Measurements from ENCODE around the gene AVPI1. TPM values are rescaled to one million over a fixed set of nuclear protein-coding genes. Genes with fewer than 3 reads are reported as not detected.

The AVPI1 gene
- total and polyA plus RNA-seq, 4 donors: 15.1 to 26.8 (median 17.8) TPM

DNA sequence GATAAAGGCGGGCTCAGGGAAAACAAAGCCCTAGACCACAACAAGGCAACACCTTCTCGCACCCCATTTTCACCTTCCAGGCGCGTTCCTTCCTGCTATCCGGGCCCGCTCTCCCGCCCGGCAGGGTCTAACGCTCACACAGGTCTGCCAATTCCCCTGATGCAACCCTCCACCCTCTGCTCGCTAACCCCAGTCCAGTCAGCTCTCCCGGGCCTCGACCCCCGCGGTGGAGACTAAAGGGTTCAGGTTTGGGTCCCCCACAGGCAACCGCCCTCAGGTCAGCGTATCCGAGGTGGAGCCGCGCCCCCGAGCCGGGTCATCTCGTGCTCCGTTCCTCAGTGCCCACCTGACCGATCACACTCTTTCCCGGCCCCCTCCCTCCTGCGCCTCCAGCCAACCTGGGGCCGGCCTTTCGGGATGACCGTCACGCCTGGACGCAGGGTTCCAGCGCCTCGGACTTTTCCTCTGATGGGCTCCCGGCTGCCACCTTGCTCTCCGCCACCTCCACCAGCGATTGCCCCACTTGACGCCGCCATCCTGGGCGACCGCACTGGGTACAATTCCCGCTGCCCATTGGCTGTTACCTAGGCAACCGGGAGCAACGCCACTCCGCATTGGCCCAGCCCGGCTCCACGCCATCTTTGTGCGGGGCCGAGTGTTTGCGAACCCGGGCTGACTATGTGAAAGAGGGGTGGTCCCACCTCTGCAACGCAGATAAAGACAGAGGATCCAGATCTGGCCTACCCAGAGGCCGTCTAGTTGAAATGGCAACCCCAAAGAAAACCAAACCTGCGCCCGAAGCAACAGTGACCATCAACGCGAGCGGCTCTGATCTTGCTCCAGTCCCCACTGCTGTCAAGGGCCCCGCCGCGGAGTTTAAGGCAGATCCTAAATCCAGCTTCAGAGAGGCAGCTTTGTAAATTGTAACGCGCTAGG is 53.8 kb downstream of the AVPI1 start, which contains the start of gene MORN4:
MORN4 (minus strand) TSS at position 552 of the 936 bp plus-strand sequence. CDS start 13,847 bp downstream, outside the sequence.
- H3K4me1 ChIP-seq (ENCODE audit: control insufficient read depth in 5 of 5, insufficient read depth in 5 of 5, low read length in 5 of 5): peaks cover 0 to 10% (median 0%) of the 10 kb centered on the region in 5 donors
- no peaks in the 10 kb centered on the region for H3K27me3 ChIP-seq (ENCODE audit: control insufficient read depth in 3 of 3, insufficient read depth in 3 of 3, low read length in 2 of 3)
- H3K4me3 ChIP-seq: peak within 1 kb of the TSS; percentile 74
- TF ChIP-seq, protein P1, sequence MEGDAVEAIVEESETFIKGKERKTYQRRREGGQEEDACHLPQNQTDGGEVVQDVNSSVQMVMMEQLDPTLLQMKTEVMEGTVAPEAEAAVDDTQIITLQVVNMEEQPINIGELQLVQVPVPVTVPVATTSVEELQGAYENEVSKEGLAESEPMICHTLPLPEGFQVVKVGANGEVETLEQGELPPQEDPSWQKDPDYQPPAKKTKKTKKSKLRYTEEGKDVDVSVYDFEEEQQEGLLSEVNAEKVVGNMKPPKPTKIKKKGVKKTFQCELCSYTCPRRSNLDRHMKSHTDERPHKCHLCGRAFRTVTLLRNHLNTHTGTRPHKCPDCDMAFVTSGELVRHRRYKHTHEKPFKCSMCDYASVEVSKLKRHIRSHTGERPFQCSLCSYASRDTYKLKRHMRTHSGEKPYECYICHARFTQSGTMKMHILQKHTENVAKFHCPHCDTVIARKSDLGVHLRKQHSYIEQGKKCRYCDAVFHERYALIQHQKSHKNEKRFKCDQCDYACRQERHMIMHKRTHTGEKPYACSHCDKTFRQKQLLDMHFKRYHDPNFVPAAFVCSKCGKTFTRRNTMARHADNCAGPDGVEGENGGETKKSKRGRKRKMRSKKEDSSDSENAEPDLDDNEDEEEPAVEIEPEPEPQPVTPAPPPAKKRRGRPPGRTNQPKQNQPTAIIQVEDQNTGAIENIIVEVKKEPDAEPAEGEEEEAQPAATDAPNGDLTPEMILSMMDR (IDR thresholded peaks at IDR 0.05; ENCODE audit: control extremely low read depth, extremely low read depth): no peak
- ATAC-seq (ENCODE audit: insufficient read depth, low FRiP score) (peak; percentile 98), DNase-seq (peak; percentile 95 to 96 (median 95))
- peak within 1 kb of the TSS; percentile 43 to 51 for H3K27ac ChIP-seq (ENCODE audit: low read depth in 1 of 2, low read length in 1 of 2)
- WGBS, 2 donors: 3 to 4% methylated on average over 62 of the region's 62 CpGs
- H3K36me3 ChIP-seq (ENCODE audit: control insufficient read depth in 4 of 4, insufficient read depth in 4 of 4, low read length in 4 of 4): peaks cover 0 to 4% (median 0%) of the 10 kb centered on the region in 4 donors
- H3K9ac ChIP-seq (ENCODE audit: insufficient read depth in 1 of 2, low read length in 2 of 2): peak within 1 kb of the TSS; percentile 25 to 45
- H3K9me3 ChIP-seq (ENCODE audit: control insufficient read depth in 4 of 4, insufficient read depth in 3 of 4, low read length in 3 of 4): no peaks in the 10 kb centered on the region

DNA sequence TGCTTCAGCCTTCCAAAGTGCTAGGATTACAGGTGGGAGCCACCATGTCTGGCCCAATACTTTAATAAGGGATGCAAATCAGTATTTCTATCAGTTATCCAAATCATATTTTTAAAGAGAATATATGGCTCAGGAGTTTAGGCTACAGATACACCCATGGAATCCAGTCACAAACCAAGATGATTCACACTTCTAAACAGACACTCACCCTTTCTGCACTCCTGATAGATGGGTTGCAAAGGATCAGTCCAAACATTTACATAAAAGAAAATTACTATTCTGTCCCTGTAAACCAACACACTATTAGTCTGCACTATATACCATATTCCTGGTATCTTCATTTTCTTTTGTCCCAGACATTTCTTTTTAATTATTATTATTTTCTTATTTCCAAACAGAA is 55.9 kb downstream of the AVPI1 start:
- Histone ChIP-seq H3K9ac (ENCODE audit: insufficient read depth in 1 of 2, low read length in 2 of 2) (no peak overlapping the region), H3K36me3 (ENCODE audit: control insufficient read depth in 4 of 4, insufficient read depth in 4 of 4, low read length in 4 of 4) (peaks cover 0 to 4% (median 0%) of the 10 kb centered on the region in 4 donors), H3K9me3 (ENCODE audit: control insufficient read depth in 4 of 4, insufficient read depth in 3 of 4, low read length in 3 of 4) (no peaks in the 10 kb centered on the region), H3K4me1 (ENCODE audit: control insufficient read depth in 5 of 5, insufficient read depth in 5 of 5, low read length in 5 of 5) (peaks cover 0 to 10% (median 0%) of the 10 kb centered on the region in 5 donors), H3K27ac (ENCODE audit: low read depth in 1 of 2, low read length in 1 of 2) (no peak overlapping the region), H3K4me3 (no peak overlapping the region), H3K27me3 (ENCODE audit: control insufficient read depth in 3 of 3, insufficient read depth in 3 of 3, low read length in 2 of 3) (no peaks in the 10 kb centered on the region)
- TF ChIP-seq, protein P1 (IDR thresholded peaks at IDR 0.05; ENCODE audit: control extremely low read depth, extremely low read depth): no peak
- ATAC-seq (ENCODE audit: insufficient read depth, low FRiP score): no peak
- DNase-seq: no peak

DNA sequence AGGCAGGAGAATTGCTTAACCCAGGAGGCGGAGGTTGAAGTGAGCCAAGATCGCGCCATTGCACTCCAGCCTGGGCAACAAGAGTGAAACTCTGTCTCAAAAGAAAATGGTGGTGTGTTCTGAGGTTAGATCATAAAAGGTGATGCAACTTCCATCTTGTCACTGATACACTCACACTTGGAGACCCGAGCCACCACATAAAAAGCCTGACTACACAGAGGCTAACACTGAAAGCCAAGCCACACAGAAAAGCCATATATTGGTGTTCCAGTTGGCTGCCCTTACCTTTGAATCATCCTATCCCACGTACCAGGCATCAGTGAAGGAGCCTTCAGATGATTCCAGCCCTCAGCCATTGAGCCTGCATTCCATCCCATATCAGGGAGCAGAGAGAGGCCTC is 57.8 kb downstream of the AVPI1 start:
- Histone ChIP-seq H3K27me3 (ENCODE audit: control insufficient read depth in 3 of 3, insufficient read depth in 3 of 3, low read length in 2 of 3) (no peaks in the 10 kb centered on the region), H3K36me3 (ENCODE audit: control insufficient read depth in 4 of 4, insufficient read depth in 4 of 4, low read length in 4 of 4) (peaks cover 0 to 4% (median 0%) of the 10 kb centered on the region in 4 donors), H3K9me3 (ENCODE audit: control insufficient read depth in 4 of 4, insufficient read depth in 3 of 4, low read length in 3 of 4) (no peaks in the 10 kb centered on the region), H3K4me3 (no peak overlapping the region), H3K27ac (ENCODE audit: low read depth in 1 of 2, low read length in 1 of 2) (no peak overlapping the region), H3K4me1 (ENCODE audit: control insufficient read depth in 5 of 5, insufficient read depth in 5 of 5, low read length in 5 of 5) (peaks cover 0 to 10% (median 0%) of the 10 kb centered on the region in 5 donors), H3K9ac (ENCODE audit: insufficient read depth in 1 of 2, low read length in 2 of 2) (no peak overlapping the region)
- no peak for ATAC-seq (ENCODE audit: insufficient read depth, low FRiP score)
- WGBS, 2 donors: 92% methylated on average over 5 of the region's 5 CpGs
- TF ChIP-seq, protein P1 (IDR thresholded peaks at IDR 0.05; ENCODE audit: control extremely low read depth, extremely low read depth): no peak
- DNase-seq: no peak
